Endothelial cell of umbilical vein (primary cell): Measurements from ENCODE around the gene ARHGAP15. TPM values are rescaled to one million over a fixed set of nuclear protein-coding genes. Genes with fewer than 3 reads are reported as not detected.

Source experiments
- BruUV-seq: library from RNA; stranded (reverse); fragments of 400-500 nt; replicated peaks from 2 replicates; lab custom pipeline; 2021; lab: Mats Ljungman, UMichigan
- CTCF ChIA-PET: fragments of 300-600, 350-600 bp; sonication (Branson Sonifier 250); formaldehyde crosslinking; loops from one replicate; lab custom pipeline; 2021; ENCODE audit warnings: antibody characterized with exemption, inconsistent platforms; lab: Charles Lee
- POLR2A ChIA-PET: fragments of 300-600, 350-600 bp; sonication (Branson Sonifier 250); formaldehyde crosslinking; loops from one replicate; lab custom pipeline; 2021; ENCODE audit warnings: antibody characterized with exemption, inconsistent platforms; lab: Charles Lee
- DNase-seq: peaks from one replicate; pipeline ENCODE4 v3.0.0-alpha.2; 2011; ENCODE audit warnings: low read depth, low spot score
- FAIRE-seq: peaks from 2 replicates; lab custom pipeline; 2011; peaks lifted over from hg19 to GRCh38; lab: Jason Lieb, UNC
- H2AFZ ChIP-seq: 2 replicates; pipeline ENCODE4 v1.6.0; 2012; ENCODE audit warnings: low read depth, low read length, control low read depth, inconsistent platforms
- H3K27ac ChIP-seq: 2 replicates; pipeline ENCODE4 v1.5.1; 2011; ENCODE audit warnings: low read depth, mild to moderate bottlenecking, control low read depth, low read length, moderate library complexity; ENCODE audit not compliant: insufficient read depth
- H3K27me3 ChIP-seq, 2 experiments: 2 replicates each; pipeline versions ENCODE4 v1.6.0 to v1.6.1; 2011; ENCODE audit warnings: low read length in 2 of 2, mixed read lengths in 1 of 2; ENCODE audit not compliant: control insufficient read depth in 2 of 2, insufficient read depth in 2 of 2
- H3K36me3 ChIP-seq, 2 experiments: 2 replicates in 1 of 2; 3 replicates in 1 of 2; pipeline ENCODE4 v1.5.1; 2011; ENCODE audit warnings: low read length in 2 of 2, mild to moderate bottlenecking in 1 of 2, moderate library complexity in 1 of 2; ENCODE audit not compliant: control insufficient read depth in 2 of 2, insufficient read depth in 2 of 2; ENCODE audit errors: extremely low read depth in 1 of 2
- H3K4me1 ChIP-seq: 3 replicates; pipeline ENCODE4 v1.5.1; 2011; ENCODE audit warnings: mild to moderate bottlenecking, low read length; ENCODE audit not compliant: control insufficient read depth, insufficient read depth; ENCODE audit errors: extremely low read depth
- H3K4me2 ChIP-seq: 2 replicates; pipeline ENCODE4 v1.6.1; 2011; ENCODE audit warnings: low read length, control low read depth, mixed read lengths; ENCODE audit not compliant: insufficient read depth
- H3K4me3 ChIP-seq, 3 experiments: fragments of 200-600 bp in 1 of 3; sonication (generic), shearing (Covaris generic) in 1 of 3; replicated peaks in 1 of 3; 2 replicates each; pipeline ENCODE4 v1.5.1; 2011 to 2016; ENCODE audit warnings: control low read depth in 3 of 3, low read length in 3 of 3, mild to moderate bottlenecking in 2 of 3, inconsistent platforms in 1 of 3, low read depth in 1 of 3, moderate library complexity in 1 of 3; ENCODE audit not compliant: insufficient read depth in 1 of 3
- H3K79me2 ChIP-seq: 2 replicates; pipeline ENCODE4 v1.6.0; 2012; ENCODE audit warnings: low read length, inconsistent platforms; ENCODE audit not compliant: control insufficient read depth, insufficient read depth
- H3K9ac ChIP-seq: replicated peaks from 2 replicates; pipeline ENCODE3; 2011; ENCODE audit warnings: low read length, control low read depth; ENCODE audit not compliant: insufficient read depth; ENCODE audit errors: extremely low read depth
- H3K9me1 ChIP-seq: replicated peaks from 3 replicates; pipeline ENCODE4 v1.6.0; 2011; ENCODE audit warnings: mild to moderate bottlenecking, low read length; ENCODE audit not compliant: control insufficient read depth, insufficient read depth; ENCODE audit errors: extremely low read depth
- H3K9me3 ChIP-seq: replicated peaks from 2 replicates; pipeline ENCODE4 v1.5.1; 2012; ENCODE audit warnings: low read length, inconsistent platforms; ENCODE audit not compliant: control insufficient read depth, insufficient read depth
- H4K20me1 ChIP-seq: replicated peaks from 2 replicates; pipeline ENCODE3; 2011; ENCODE audit warnings: mild to moderate bottlenecking, low read length; ENCODE audit not compliant: control insufficient read depth, insufficient read depth; ENCODE audit errors: extremely low read depth
- EZH2 ChIP-seq: IDR thresholded peaks from 2 replicates; pipeline ENCODE4 v1.6.1; 2012; ENCODE audit warnings: borderline replicate concordance, low read depth, mild to moderate bottlenecking, moderate library complexity, low read length, inconsistent platforms; ENCODE audit not compliant: severe bottlenecking
- FOS ChIP-seq: IDR thresholded peaks from 2 replicates; pipeline ENCODE4 v1.6.1; 2011; ENCODE audit warnings: mild to moderate bottlenecking, low read length, moderate library complexity, borderline replicate concordance; ENCODE audit not compliant: insufficient read depth
- GATA2 ChIP-seq: IDR thresholded peaks from 2 replicates; pipeline ENCODE4 v1.7.0; 2011; ENCODE audit warnings: low read depth, mild to moderate bottlenecking, moderate library complexity, mixed read lengths, low read length; ENCODE audit not compliant: insufficient read length, insufficient read depth
- JUN ChIP-seq: IDR thresholded peaks from 2 replicates; pipeline ENCODE4 v1.6.1; 2011; ENCODE audit warnings: borderline replicate concordance, low read depth; ENCODE audit not compliant: insufficient read length, insufficient read depth
- MYC ChIP-seq: IDR thresholded peaks from one replicate; pipeline ENCODE4 v1.6.1; 2011; ENCODE audit warnings: mild to moderate bottlenecking, low read depth, low read length
- POLR2A ChIP-seq: IDR thresholded peaks from 2 replicates; pipeline ENCODE4 v1.6.1; 2012; ENCODE audit warnings: low read depth, mild to moderate bottlenecking, control low read depth, low read length
- POLR2AphosphoS5 ChIP-seq: IDR thresholded peaks from 2 replicates; pipeline ENCODE4 v1.6.1; 2012; ENCODE audit warnings: low read depth, mild to moderate bottlenecking, control low read depth, low read length, moderate library complexity; ENCODE audit not compliant: insufficient read depth
- dilution Hi-C: fragments of 300-500 bp; cut with MboI; formaldehyde crosslinking; loops from one replicate; pipeline ENCODE4 v1.15.0; 2019; ENCODE audit warnings: low sequenced_read_pairs; ENCODE audit not compliant: extremely low pct_ligation_motif_present
- intact Hi-C: fragments of 100-400 bp; cut with micrococcal nuclease; formaldehyde crosslinking; loops from one replicate; pipeline ENCODE4 v1.10.0; 2022
- polyA plus RNA-seq, 4 experiments: library from polyadenylated mRNA; depleted of rRNA in 3 of 4; stranded (reverse) in 3 of 4; unstranded in 1 of 4; fragments of >200 nt; gene quantifications; 2 replicates each; pipeline versions ENCODE4 v1.2.1 to v1.2.3, GENCODE V29; 2011 to 2012; ENCODE audit warnings: missing spikeins in 1 of 4
- total RNA-seq: library from RNA; stranded (reverse); gene quantifications from 2 replicates; pipeline ENCODE4 v1.2.3, GENCODE V29; 2021
- TF ChIP-seq, protein P1 (sequence below), 2 donors: IDR thresholded peaks; 1 replicate in 1 of 2; 2 replicates in 1 of 2; pipeline ENCODE4 v1.5.1; 2011; ENCODE audit warnings: low read length in 2 of 2, mild to moderate bottlenecking in 2 of 2, moderate library complexity in 2 of 2, control low read depth in 1 of 2, inconsistent platforms in 1 of 2, low read depth in 1 of 2; ENCODE audit not compliant: insufficient read depth in 1 of 2; ENCODE audit errors: extremely low read depth in 1 of 2
- TF ChIP-seq, protein P2 (sequence below): IDR thresholded peaks from 2 replicates; pipeline ENCODE4 v1.6.1; 2011; ENCODE audit not compliant: insufficient read depth, insufficient read length

The ARHGAP15 gene
- total and polyA plus RNA-seq, 2 donors (not counting 3 experiments of a cell fraction or from before 2014, with no cell fraction given) = not detected

DNA sequence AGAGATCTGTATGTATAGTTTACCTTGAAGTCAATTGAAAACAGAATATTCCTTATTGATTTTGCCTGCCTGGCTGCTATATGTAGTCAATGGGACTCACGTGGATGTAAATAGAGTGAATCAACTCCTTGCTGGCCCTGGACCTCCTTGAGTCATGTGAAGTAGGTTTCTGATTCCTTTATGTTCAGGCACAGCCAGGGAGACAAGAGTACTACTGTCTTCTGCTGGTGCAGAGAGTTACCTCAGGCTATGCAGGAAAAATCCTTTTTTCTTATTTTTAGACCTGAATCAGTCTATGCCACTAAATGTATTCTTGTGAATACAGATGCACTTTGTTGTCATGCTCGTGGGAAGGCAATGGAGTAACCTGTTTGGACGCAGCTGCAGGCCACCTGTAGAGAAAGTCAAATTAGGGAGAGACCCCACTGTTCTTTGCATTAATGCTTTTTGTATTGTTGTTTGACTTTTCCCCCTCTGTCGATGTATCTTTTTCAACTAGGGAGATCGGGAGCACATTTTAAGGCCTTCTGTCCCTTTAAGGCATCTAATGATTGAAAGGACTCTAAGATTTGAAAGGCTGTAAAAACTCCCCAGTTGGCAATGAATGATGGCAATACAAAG lies 473.9 kb downstream of the ARHGAP15 start:
- no TSS peak for BruUV-seq
- dilution Hi-C loops = no loop called here

More for the DNA sequence above, 473.9 kb downstream of the ARHGAP15 start:
- intact Hi-C loops = no loop called here
- CTCF ChIA-PET = interaction anchor here (1.0 kb wide), 1 partner anchor 11 kb away, joined by 4 read pairs; no protein-coding TSS in a partner anchor
- no peak overlapping the region for H2AFZ ChIP-seq
- DNase-seq = no peak
- no peak for FAIRE-seq
- H3K4me3 ChIP-seq = no peak overlapping the region
- TF ChIP-seq MYC (no peak), EZH2 (no peak), POLR2A (no peak), GATA2 (no peak), FOS (no peak), POLR2AphosphoS5 (no peak), JUN (no peak)
- TF ChIP-seq, protein P1, sequence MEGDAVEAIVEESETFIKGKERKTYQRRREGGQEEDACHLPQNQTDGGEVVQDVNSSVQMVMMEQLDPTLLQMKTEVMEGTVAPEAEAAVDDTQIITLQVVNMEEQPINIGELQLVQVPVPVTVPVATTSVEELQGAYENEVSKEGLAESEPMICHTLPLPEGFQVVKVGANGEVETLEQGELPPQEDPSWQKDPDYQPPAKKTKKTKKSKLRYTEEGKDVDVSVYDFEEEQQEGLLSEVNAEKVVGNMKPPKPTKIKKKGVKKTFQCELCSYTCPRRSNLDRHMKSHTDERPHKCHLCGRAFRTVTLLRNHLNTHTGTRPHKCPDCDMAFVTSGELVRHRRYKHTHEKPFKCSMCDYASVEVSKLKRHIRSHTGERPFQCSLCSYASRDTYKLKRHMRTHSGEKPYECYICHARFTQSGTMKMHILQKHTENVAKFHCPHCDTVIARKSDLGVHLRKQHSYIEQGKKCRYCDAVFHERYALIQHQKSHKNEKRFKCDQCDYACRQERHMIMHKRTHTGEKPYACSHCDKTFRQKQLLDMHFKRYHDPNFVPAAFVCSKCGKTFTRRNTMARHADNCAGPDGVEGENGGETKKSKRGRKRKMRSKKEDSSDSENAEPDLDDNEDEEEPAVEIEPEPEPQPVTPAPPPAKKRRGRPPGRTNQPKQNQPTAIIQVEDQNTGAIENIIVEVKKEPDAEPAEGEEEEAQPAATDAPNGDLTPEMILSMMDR (IDR thresholded peaks at IDR 0.05; ENCODE audit: extremely low read depth in 1 of 2, insufficient read depth in 1 of 2, low read depth in 1 of 2, low read length in 2 of 2) = no peak
- TF ChIP-seq, protein P2, sequence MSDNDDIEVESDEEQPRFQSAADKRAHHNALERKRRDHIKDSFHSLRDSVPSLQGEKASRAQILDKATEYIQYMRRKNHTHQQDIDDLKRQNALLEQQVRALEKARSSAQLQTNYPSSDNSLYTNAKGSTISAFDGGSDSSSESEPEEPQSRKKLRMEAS = no peak
- H4K20me1 ChIP-seq = no peaks in the 10 kb centered on the region
- H3K27me3 ChIP-seq = peaks cover 0 to 3% of the 10 kb centered on the region in 2 experiments
- H3K36me3 ChIP-seq = no peaks in the 10 kb centered on the region
- no peaks in the 10 kb centered on the region for H3K79me2 ChIP-seq
- H3K4me1 ChIP-seq = no peaks in the 10 kb centered on the region
- POLR2A ChIA-PET = no interaction called here
- no peaks in the 10 kb centered on the region for H3K9me1 ChIP-seq
- H3K27ac ChIP-seq = no peak overlapping the region
- no peaks in the 10 kb centered on the region for H3K9me3 ChIP-seq
- H3K9ac ChIP-seq = no peak overlapping the region
- no peak overlapping the region for H3K4me2 ChIP-seq
